HEK293 (cell line): Measurements from ENCODE around the gene EVI5L.

Experiments
- HOXA7 ChIP-seq: sonication (generic); formaldehyde crosslinking; IDR thresholded peaks from 2 replicates; pipeline ENCODE4 v1.8.1; 2022; ENCODE audit warnings: missing genetic modification reagents, borderline replicate concordance
- MEIS1 ChIP-seq: sonication (generic); formaldehyde crosslinking; IDR thresholded peaks from 2 replicates; pipeline ENCODE4 v1.8.1; 2022; ENCODE audit warnings: missing genetic modification reagents, mild to moderate bottlenecking, borderline replicate concordance
- ZNF10 ChIP-seq: fragments of 450-650 bp; formaldehyde crosslinking; IDR thresholded peaks from 2 replicates; pipeline ENCODE4 v1.5.1; 2017; ENCODE audit warnings: missing biosample characterization, missing genetic modification characterization
- ZNF629 ChIP-seq: fragments of 450-650 bp; formaldehyde crosslinking; IDR thresholded peaks from 2 replicates; pipeline ENCODE4 v1.5.1; 2017; ENCODE audit warnings: missing biosample characterization, missing genetic modification characterization
- ZNF707 ChIP-seq: fragments of 450-650 bp; formaldehyde crosslinking; IDR thresholded peaks from 2 replicates; pipeline ENCODE4 v1.5.1; 2016; ENCODE audit warnings: missing biosample characterization, missing genetic modification characterization
- ZNF785 ChIP-seq: fragments of 450-650 bp; formaldehyde crosslinking; IDR thresholded peaks from 2 replicates; pipeline ENCODE4 v1.5.1; 2016; ENCODE audit warnings: missing biosample characterization, missing genetic modification characterization
- ZNF837 ChIP-seq: fragments of 450-650 bp; formaldehyde crosslinking; IDR thresholded peaks from 2 replicates; pipeline ENCODE4 v1.5.1; 2016; ENCODE audit warnings: missing biosample characterization, missing genetic modification characterization
- TF ChIP-seq, protein P1 (sequence below): fragments of 450-650 bp; formaldehyde crosslinking; IDR thresholded peaks from 2 replicates; pipeline ENCODE4 v1.5.1; 2016; ENCODE audit warnings: missing biosample characterization, missing genetic modification characterization, low read depth
- TF ChIP-seq, protein P2 (sequence below): fragments of 450-650 bp; formaldehyde crosslinking; IDR thresholded peaks from 2 replicates; pipeline ENCODE4 v1.5.1; 2016; ENCODE audit warnings: missing biosample characterization, missing genetic modification characterization, borderline replicate concordance
- TF ChIP-seq, protein P3 (sequence below): fragments of 450-650 bp; formaldehyde crosslinking; IDR thresholded peaks from 2 replicates; pipeline ENCODE4 v1.5.1; 2016; ENCODE audit warnings: missing biosample characterization, missing genetic modification characterization
- TF ChIP-seq, protein P4 (sequence below): IDR thresholded peaks from 2 replicates; pipeline ENCODE4 v1.6.1; 2011; ENCODE audit warnings: mild to moderate bottlenecking, low read depth, low read length, borderline replicate concordance

DNA sequence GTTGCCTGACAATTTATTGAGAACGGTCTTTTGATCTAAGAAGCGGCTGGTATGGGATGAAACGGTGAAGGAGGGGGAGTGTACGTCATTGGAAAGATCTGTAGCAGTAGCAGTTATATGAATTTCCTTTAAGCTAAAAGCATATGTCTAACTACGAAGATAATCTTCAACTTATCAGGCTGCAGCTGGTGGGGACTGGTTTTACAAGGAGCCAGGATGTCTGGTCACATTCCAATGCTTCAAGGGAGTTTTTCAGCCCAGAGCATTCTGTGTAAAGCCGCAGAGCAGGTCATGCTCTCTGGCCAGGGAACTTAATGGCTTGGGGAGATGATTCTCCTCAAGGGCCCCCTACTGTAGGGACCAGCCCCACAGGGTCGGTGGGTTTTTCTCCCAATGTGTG, 37.7 kb upstream of the EVI5L start:
- TF ChIP-seq MEIS1 (no peak), ZNF707 (tag by site-specific recombination) (no peak), ZNF10 (no peak), HOXA7 (CRISPR knock-in tag) (no peak), ZNF837 (tag by site-specific recombination) (no peak), ZNF785 (tag by site-specific recombination) (no peak), ZNF629 (no peak)
- TF ChIP-seq, protein P1, sequence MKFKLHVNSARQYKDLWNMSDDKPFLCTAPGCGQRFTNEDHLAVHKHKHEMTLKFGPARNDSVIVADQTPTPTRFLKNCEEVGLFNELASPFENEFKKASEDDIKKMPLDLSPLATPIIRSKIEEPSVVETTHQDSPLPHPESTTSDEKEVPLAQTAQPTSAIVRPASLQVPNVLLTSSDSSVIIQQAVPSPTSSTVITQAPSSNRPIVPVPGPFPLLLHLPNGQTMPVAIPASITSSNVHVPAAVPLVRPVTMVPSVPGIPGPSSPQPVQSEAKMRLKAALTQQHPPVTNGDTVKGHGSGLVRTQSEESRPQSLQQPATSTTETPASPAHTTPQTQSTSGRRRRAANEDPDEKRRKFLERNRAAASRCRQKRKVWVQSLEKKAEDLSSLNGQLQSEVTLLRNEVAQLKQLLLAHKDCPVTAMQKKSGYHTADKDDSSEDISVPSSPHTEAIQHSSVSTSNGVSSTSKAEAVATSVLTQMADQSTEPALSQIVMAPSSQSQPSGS: no peak
- TF ChIP-seq, protein P2, sequence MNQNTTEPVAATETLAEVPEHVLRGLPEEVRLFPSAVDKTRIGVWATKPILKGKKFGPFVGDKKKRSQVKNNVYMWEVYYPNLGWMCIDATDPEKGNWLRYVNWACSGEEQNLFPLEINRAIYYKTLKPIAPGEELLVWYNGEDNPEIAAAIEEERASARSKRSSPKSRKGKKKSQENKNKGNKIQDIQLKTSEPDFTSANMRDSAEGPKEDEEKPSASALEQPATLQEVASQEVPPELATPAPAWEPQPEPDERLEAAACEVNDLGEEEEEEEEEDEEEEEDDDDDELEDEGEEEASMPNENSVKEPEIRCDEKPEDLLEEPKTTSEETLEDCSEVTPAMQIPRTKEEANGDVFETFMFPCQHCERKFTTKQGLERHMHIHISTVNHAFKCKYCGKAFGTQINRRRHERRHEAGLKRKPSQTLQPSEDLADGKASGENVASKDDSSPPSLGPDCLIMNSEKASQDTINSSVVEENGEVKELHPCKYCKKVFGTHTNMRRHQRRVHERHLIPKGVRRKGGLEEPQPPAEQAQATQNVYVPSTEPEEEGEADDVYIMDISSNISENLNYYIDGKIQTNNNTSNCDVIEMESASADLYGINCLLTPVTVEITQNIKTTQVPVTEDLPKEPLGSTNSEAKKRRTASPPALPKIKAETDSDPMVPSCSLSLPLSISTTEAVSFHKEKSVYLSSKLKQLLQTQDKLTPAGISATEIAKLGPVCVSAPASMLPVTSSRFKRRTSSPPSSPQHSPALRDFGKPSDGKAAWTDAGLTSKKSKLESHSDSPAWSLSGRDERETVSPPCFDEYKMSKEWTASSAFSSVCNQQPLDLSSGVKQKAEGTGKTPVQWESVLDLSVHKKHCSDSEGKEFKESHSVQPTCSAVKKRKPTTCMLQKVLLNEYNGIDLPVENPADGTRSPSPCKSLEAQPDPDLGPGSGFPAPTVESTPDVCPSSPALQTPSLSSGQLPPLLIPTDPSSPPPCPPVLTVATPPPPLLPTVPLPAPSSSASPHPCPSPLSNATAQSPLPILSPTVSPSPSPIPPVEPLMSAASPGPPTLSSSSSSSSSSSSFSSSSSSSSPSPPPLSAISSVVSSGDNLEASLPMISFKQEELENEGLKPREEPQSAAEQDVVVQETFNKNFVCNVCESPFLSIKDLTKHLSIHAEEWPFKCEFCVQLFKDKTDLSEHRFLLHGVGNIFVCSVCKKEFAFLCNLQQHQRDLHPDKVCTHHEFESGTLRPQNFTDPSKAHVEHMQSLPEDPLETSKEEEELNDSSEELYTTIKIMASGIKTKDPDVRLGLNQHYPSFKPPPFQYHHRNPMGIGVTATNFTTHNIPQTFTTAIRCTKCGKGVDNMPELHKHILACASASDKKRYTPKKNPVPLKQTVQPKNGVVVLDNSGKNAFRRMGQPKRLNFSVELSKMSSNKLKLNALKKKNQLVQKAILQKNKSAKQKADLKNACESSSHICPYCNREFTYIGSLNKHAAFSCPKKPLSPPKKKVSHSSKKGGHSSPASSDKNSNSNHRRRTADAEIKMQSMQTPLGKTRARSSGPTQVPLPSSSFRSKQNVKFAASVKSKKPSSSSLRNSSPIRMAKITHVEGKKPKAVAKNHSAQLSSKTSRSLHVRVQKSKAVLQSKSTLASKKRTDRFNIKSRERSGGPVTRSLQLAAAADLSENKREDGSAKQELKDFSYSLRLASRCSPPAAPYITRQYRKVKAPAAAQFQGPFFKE: no peak
- TF ChIP-seq, protein P3, sequence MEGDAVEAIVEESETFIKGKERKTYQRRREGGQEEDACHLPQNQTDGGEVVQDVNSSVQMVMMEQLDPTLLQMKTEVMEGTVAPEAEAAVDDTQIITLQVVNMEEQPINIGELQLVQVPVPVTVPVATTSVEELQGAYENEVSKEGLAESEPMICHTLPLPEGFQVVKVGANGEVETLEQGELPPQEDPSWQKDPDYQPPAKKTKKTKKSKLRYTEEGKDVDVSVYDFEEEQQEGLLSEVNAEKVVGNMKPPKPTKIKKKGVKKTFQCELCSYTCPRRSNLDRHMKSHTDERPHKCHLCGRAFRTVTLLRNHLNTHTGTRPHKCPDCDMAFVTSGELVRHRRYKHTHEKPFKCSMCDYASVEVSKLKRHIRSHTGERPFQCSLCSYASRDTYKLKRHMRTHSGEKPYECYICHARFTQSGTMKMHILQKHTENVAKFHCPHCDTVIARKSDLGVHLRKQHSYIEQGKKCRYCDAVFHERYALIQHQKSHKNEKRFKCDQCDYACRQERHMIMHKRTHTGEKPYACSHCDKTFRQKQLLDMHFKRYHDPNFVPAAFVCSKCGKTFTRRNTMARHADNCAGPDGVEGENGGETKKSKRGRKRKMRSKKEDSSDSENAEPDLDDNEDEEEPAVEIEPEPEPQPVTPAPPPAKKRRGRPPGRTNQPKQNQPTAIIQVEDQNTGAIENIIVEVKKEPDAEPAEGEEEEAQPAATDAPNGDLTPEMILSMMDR (tag by site-specific recombination): no peak
- TF ChIP-seq, protein P4, sequence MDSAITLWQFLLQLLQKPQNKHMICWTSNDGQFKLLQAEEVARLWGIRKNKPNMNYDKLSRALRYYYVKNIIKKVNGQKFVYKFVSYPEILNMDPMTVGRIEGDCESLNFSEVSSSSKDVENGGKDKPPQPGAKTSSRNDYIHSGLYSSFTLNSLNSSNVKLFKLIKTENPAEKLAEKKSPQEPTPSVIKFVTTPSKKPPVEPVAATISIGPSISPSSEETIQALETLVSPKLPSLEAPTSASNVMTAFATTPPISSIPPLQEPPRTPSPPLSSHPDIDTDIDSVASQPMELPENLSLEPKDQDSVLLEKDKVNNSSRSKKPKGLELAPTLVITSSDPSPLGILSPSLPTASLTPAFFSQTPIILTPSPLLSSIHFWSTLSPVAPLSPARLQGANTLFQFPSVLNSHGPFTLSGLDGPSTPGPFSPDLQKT: no peak
